HepG2 (cell line): ENCODE measurements around the gene DOCK2. TPM values are rescaled to one million over a fixed set of nuclear protein-coding genes. Genes with fewer than 3 reads are reported as not detected.

Experiments
- ATAC-seq: fragments of 200-7000 bp; cut with Tn5 transposase; 3 replicates; pipeline ENCODE4 v1.9.1; 2020; ENCODE audit warnings: mild to moderate bottlenecking, moderate library complexity
- BruUV-seq: library from RNA; stranded (reverse); fragments of 400-500 nt; replicated peaks from 2 replicates; lab custom pipeline; 2021; lab: Mats Ljungman, UMichigan
- CTCF ChIA-PET: fragments of 300-600 bp; formaldehyde crosslinking; extraction: SDS; loops from one replicate; lab custom pipeline; 2021; ENCODE audit warnings: low total read pairs, inconsistent platforms, low intra/inter-chr PET ratio; lab: Yijun Ruan, JAX
- POLR2A ChIA-PET: fragments of 350-600 bp; sonication (Branson Sonifier 250); formaldehyde crosslinking; loops from one replicate; lab custom pipeline; 2020; ENCODE audit warnings: antibody characterized with exemption, inconsistent platforms; lab: Yijun Ruan, JAX
- DNase-seq: peaks from one replicate; pipeline ENCODE4 v3.0.0-alpha.2; 2015; ENCODE audit warnings: low spot score
- FAIRE-seq: peaks from 3 replicates; lab custom pipeline; 2011; peaks lifted over from hg19 to GRCh38; lab: Jason Lieb, UNC
- H2AFZ ChIP-seq: one replicate; pipeline ENCODE4 v1.6.1; 2011; ENCODE audit warnings: low read length, inconsistent platforms
- H3K27ac ChIP-seq: fragments of 300-600 bp; 3 replicates; pipeline ENCODE4 v1.8.0; 2011; ENCODE audit warnings: mixed run types, mild to moderate bottlenecking, mixed read lengths, low read length, inconsistent platforms; ENCODE audit not compliant: insufficient read depth; ENCODE audit errors: extremely low read length
- H3K27me3 ChIP-seq, 2 experiments: fragments of 200-600 bp in 1 of 2; 2 replicates in 1 of 2; 3 replicates in 1 of 2; pipeline versions ENCODE4 v1.6.0 to v1.8.0; 2011; ENCODE audit warnings: low read length in 2 of 2, mild to moderate bottlenecking in 2 of 2, moderate library complexity in 2 of 2, inconsistent platforms in 1 of 2; ENCODE audit not compliant: insufficient read depth in 2 of 2, control insufficient read depth in 1 of 2
- H3K36me3 ChIP-seq, 2 experiments: fragments of 200-600 bp in 1 of 2; replicated peaks in 1 of 2; 2 replicates in 1 of 2; 3 replicates in 1 of 2; pipeline versions ENCODE4 v1.5.1 to v1.8.0; 2011; ENCODE audit warnings: low read length in 2 of 2, inconsistent platforms in 1 of 2; ENCODE audit not compliant: insufficient read depth in 2 of 2, control insufficient read depth in 1 of 2
- H3K4me1 ChIP-seq: 2 replicates; pipeline ENCODE4 v1.5.1; 2012; ENCODE audit warnings: low read length, inconsistent platforms; ENCODE audit not compliant: insufficient read depth
- H3K4me2 ChIP-seq: 2 replicates; pipeline ENCODE4 v1.6.0; 2011; ENCODE audit warnings: low read depth, low read length, inconsistent platforms
- H3K4me3 ChIP-seq, 3 experiments: fragments of 200-600 bp in 1 of 3; sonication (generic), shearing (Covaris generic) in 1 of 3; replicated peaks in 1 of 3; 2 replicates each; pipeline ENCODE4 v1.5.1; 2011 to 2016; ENCODE audit warnings: low read length in 3 of 3, inconsistent platforms in 2 of 3, low read depth in 2 of 3, mild to moderate bottlenecking in 2 of 3, control low read depth in 1 of 3, mixed read lengths in 1 of 3; ENCODE audit not compliant: insufficient read depth in 1 of 3
- H3K79me2 ChIP-seq: one replicate; pipeline ENCODE4 v1.6.1; 2011; ENCODE audit warnings: low read length, inconsistent platforms; ENCODE audit not compliant: insufficient read depth
- H3K9ac ChIP-seq: 2 replicates; pipeline ENCODE4 v1.6.0; 2011; ENCODE audit warnings: mild to moderate bottlenecking, low read depth, low read length, inconsistent platforms; ENCODE audit not compliant: insufficient read depth
- H3K9me3 ChIP-seq: 2 replicates; pipeline ENCODE4 v1.5.1; 2012; ENCODE audit warnings: mild to moderate bottlenecking, low read length
- H4K20me1 ChIP-seq: 2 replicates; pipeline ENCODE4 v1.6.0; 2011; ENCODE audit warnings: inconsistent platforms, mild to moderate bottlenecking, low read length, moderate library complexity; ENCODE audit not compliant: insufficient read depth
- DRAP1 ChIP-seq: IDR thresholded peaks from 2 replicates; pipeline ENCODE4 v1.6.1; 2016; ENCODE audit warnings: missing genetic modification reagents, missing compliant biosample characterization
- ELK4 ChIP-seq: sonication (generic); formaldehyde crosslinking; IDR thresholded peaks from 2 replicates; pipeline ENCODE4 v1.9.0; 2021; ENCODE audit warnings: missing genetic modification reagents, borderline replicate concordance
- FOXK2 ChIP-seq: fragments of 450-650 bp; IDR thresholded peaks from 2 replicates; pipeline ENCODE4 v1.6.1; 2016
- GMEB2 ChIP-seq: IDR thresholded peaks from 2 replicates; pipeline ENCODE4 v1.6.1; 2016; ENCODE audit warnings: missing biosample characterization, missing genetic modification reagents, low read depth
- JUN ChIP-seq: sonication (generic); formaldehyde crosslinking; IDR thresholded peaks from 2 replicates; pipeline ENCODE4 v1.4.0; 2020; ENCODE audit warnings: mild to moderate bottlenecking, missing genetic modification reagents
- MZF1 ChIP-seq: sonication (generic); formaldehyde crosslinking; IDR thresholded peaks from 2 replicates; pipeline ENCODE4 v1.8.1; 2023; ENCODE audit warnings: mild to moderate bottlenecking, missing genetic modification reagents, borderline replicate concordance
- NFATC3 ChIP-seq: sonication (generic); formaldehyde crosslinking; IDR thresholded peaks from 2 replicates; pipeline ENCODE4 v1.5.1; 2020; ENCODE audit warnings: mild to moderate bottlenecking, missing genetic modification reagents
- NFKBIZ ChIP-seq: IDR thresholded peaks from 2 replicates; pipeline ENCODE4 v1.6.1; 2018; ENCODE audit warnings: missing genetic modification reagents, missing compliant biosample characterization
- RFX3 ChIP-seq: IDR thresholded peaks from 2 replicates; pipeline ENCODE4 v1.6.1; 2016; ENCODE audit warnings: missing biosample characterization, missing genetic modification reagents
- SP4 ChIP-seq: sonication (generic); formaldehyde crosslinking; IDR thresholded peaks from 2 replicates; pipeline ENCODE4 v1.8.1; 2023; ENCODE audit warnings: mild to moderate bottlenecking, missing genetic modification reagents
- SYNCRIP ChIP-seq: fragments of 200-400 bp; formaldehyde crosslinking; IDR thresholded peaks from 2 replicates; pipeline ENCODE4 v1.6.1; 2018; ENCODE audit warnings: mild to moderate bottlenecking, low read depth, low read length; ENCODE audit not compliant: insufficient read depth
- TMF1 ChIP-seq: sonication (generic); formaldehyde crosslinking; IDR thresholded peaks from 2 replicates; pipeline ENCODE4 v1.8.1; 2022; ENCODE audit warnings: low read depth, missing genetic modification reagents
- ZBTB7A ChIP-seq: sonication (generic); formaldehyde crosslinking; IDR thresholded peaks from 2 replicates; pipeline ENCODE4 v1.8.0; 2022; ENCODE audit warnings: mild to moderate bottlenecking, missing genetic modification reagents
- ZBTB7B ChIP-seq: sonication (generic); formaldehyde crosslinking; IDR thresholded peaks from 2 replicates; pipeline ENCODE4 v1.4.0; 2020; ENCODE audit warnings: missing genetic modification reagents
- ZFP82 ChIP-seq: sonication (generic); formaldehyde crosslinking; IDR thresholded peaks from 2 replicates; pipeline ENCODE4 v1.5.1; 2020; ENCODE audit warnings: mild to moderate bottlenecking, missing genetic modification reagents, borderline replicate concordance
- ZFY ChIP-seq: sonication (generic); formaldehyde crosslinking; IDR thresholded peaks from 2 replicates; pipeline ENCODE4 v1.4.0; 2020; ENCODE audit warnings: missing genetic modification reagents
- ZMYM3 ChIP-seq: sonication (generic); formaldehyde crosslinking; IDR thresholded peaks from 2 replicates; pipeline ENCODE4 v1.5.1; 2020; ENCODE audit warnings: mild to moderate bottlenecking, missing genetic modification reagents
- ZNF232 ChIP-seq: sonication (generic); formaldehyde crosslinking; IDR thresholded peaks from 2 replicates; pipeline ENCODE4 v1.4.0; 2020; ENCODE audit warnings: missing genetic modification reagents, borderline replicate concordance
- ZNF431 ChIP-seq: sonication (generic); formaldehyde crosslinking; IDR thresholded peaks from 2 replicates; pipeline ENCODE4 v1.9.0; 2022; ENCODE audit warnings: missing genetic modification reagents, low read depth, mild to moderate bottlenecking, borderline replicate concordance
- ZNF484 ChIP-seq: sonication (generic); formaldehyde crosslinking; IDR thresholded peaks from 2 replicates; pipeline ENCODE4 v1.5.1; 2020; ENCODE audit warnings: mild to moderate bottlenecking, low read depth, missing genetic modification reagents, borderline replicate concordance
- ZNF496 ChIP-seq: sonication (generic); formaldehyde crosslinking; IDR thresholded peaks from 2 replicates; pipeline ENCODE4 v1.8.1; 2023; ENCODE audit warnings: mild to moderate bottlenecking, moderate library complexity, missing genetic modification reagents; ENCODE audit not compliant: insufficient replicate concordance
- ZNF547 ChIP-seq: sonication (generic); formaldehyde crosslinking; IDR thresholded peaks from 2 replicates; pipeline ENCODE4 v1.5.1; 2020; ENCODE audit warnings: mild to moderate bottlenecking, missing genetic modification reagents
- WGBS: methylation state at CpG from one replicate; pipeline ENCODE4 v1.1.6; 2017; ENCODE audit warnings: low lambda C conversion rate; 5-methylcytosine and 5-hydroxymethylcytosine counted together
- in situ Hi-C: cut with HindIII; loops from 2 replicates; pipeline ENCODE4 v1.10.0; 2017; ENCODE audit warnings: low pct_unique_long_range_greater_than_20kb; ENCODE audit not compliant: extremely low pct_ligation_motif_present
- intact Hi-C: fragments of 100-400 bp; cut with micrococcal nuclease; formaldehyde crosslinking; loops from one replicate; pipeline ENCODE4 v1.10.0; 2022; ENCODE audit not compliant: unreplicated experiment
- polyA plus RNA-seq, 8 experiments: library from polyadenylated mRNA; depleted of rRNA in 3 of 8; stranded (reverse) in 7 of 8; unstranded in 1 of 8; fragments of >200 nt; fragmentation: Illumina TruSeq in 4 of 8; extraction: Trizol in 4 of 8; gene quantifications; 2 replicates each; pipeline versions ENCODE4 v1.2.1 to v1.2.3, GENCODE V29; 2011 to 2016; ENCODE audit warnings: low read depth in 4 of 8, missing spikeins in 1 of 8, mixed read lengths in 1 of 8; ENCODE audit not compliant: insufficient read depth in 1 of 8
- total RNA-seq, 5 experiments: library from RNA; depleted of rRNA; stranded (reverse); fragments of >200 nt; fragmentation: Illumina TruSeq; extraction: Trizol; gene quantifications; 2 replicates each; pipeline ENCODE4 v1.2.3, GENCODE V29; 2016; ENCODE audit warnings: low read depth in 1 of 5
- TF ChIP-seq, protein P1 (sequence below): IDR thresholded peaks from 2 replicates; pipeline ENCODE4 v1.6.1; 2016; ENCODE audit warnings: missing compliant biosample characterization, missing genetic modification reagents, borderline replicate concordance

The DOCK2 gene
- total and polyA plus RNA-seq, 2 of the 13 experiments (the other 11 are each of a cell fraction or from before 2014, with no cell fraction given): not detected

DNA sequence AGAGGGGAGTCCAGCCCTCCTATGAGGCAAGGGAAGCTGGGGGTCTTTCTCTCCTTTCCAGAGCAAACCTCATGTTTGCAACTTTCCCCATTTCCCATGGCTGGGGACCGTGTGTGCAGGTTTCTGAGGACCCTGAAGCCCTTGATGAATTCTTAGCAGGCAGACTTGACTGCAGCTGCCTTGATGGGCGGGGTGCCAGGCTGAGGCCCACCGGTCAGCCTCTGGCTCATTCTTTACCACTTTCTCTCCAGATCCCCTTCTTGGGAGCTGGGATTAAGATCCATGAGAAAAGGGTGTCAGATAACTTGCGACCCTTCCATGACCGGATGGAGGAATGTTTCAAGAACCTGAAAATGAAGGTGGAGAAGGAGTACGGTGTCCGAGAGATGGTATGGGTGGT, 438.6 kb downstream of the DOCK2 start (continued):
- TF ChIP-seq GMEB2 (CRISPR knock-in tag): no peak
- TF ChIP-seq NFATC3: no peak
- no peak for TF ChIP-seq ZBTB7B
- TF ChIP-seq, protein P1, sequence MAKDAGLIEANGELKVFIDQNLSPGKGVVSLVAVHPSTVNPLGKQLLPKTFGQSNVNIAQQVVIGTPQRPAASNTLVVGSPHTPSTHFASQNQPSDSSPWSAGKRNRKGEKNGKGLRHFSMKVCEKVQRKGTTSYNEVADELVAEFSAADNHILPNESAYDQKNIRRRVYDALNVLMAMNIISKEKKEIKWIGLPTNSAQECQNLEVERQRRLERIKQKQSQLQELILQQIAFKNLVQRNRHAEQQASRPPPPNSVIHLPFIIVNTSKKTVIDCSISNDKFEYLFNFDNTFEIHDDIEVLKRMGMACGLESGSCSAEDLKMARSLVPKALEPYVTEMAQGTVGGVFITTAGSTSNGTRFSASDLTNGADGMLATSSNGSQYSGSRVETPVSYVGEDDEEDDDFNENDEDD (CRISPR knock-in tag): no peak
- no peak for TF ChIP-seq ELK4 (CRISPR knock-in tag)
- no peak for TF ChIP-seq ZNF547 (CRISPR knock-in tag)
- TF ChIP-seq ZMYM3 (CRISPR knock-in tag): no peak

DNA sequence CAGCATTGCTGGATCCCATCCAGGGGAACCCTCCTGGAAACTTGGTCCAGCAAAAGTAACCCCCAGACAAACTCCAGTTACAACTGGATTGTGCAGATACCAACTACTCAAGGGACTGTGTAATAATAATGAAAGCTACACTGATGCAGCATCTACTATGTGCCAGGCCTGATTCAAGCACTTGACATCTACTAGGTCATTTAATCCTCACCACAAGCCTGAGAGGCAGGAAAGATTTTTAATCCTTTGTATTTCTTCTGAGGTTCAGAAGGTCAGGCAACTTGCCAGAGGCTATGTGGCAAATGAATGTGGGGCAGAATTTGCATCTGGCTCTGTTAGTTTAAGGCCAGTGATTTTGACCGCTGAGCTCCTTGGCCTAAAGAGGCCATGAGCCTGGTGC, 439.1 kb downstream of the DOCK2 start:
- intact Hi-C loops: no loop called here
- Histone ChIP-seq H3K9me3 (no peaks in the 10 kb centered on the region), H3K27me3 (no peaks in the 10 kb centered on the region; a peak in 1 of 5 replicates), H3K27ac (no peak overlapping the region), H2AFZ (no peak overlapping the region), H3K9ac (no peak overlapping the region), H3K4me1 (no peaks in the 10 kb centered on the region), H3K79me2 (no peaks in the 10 kb centered on the region), H3K36me3 (no peaks in the 10 kb centered on the region), H4K20me1 (no peaks in the 10 kb centered on the region), H3K4me2 (no peak overlapping the region), H3K4me3 (no peak overlapping the region)
- 63% methylated on average over 1 of the region's 1 CpG for WGBS
- ATAC-seq: no peak
- POLR2A ChIA-PET: no interaction called here
- no peak for FAIRE-seq
- DNase-seq: no peak
- in situ Hi-C loops: no loop called here
- BruUV-seq: no TSS peak
- CTCF ChIA-PET: no interaction called here
- TF ChIP-seq DRAP1 (CRISPR knock-in tag) (no peak), NFKBIZ (CRISPR knock-in tag) (no peak), FOXK2 (no peak), SYNCRIP (no peak), ZFY (CRISPR knock-in tag) (no peak), JUN (CRISPR knock-in tag) (no peak), TMF1 (CRISPR knock-in tag) (no peak), SP4 (CRISPR knock-in tag) (no peak), ZNF232 (CRISPR knock-in tag) (no peak), ZNF496 (no peak), RFX3 (CRISPR knock-in tag) (no peak), ZNF484 (no peak), ZBTB7A (no peak), ZFP82 (CRISPR knock-in tag) (no peak), ZNF431 (CRISPR knock-in tag) (no peak), MZF1 (CRISPR knock-in tag) (no peak)
